GM21515 (cell line): Measurements from ENCODE around the gene FARSB.

Source experiments
- ATAC-seq: cut with Tn5 transposase; IDR thresholded peaks from one replicate; pipeline ENCODE4 v1.9.1; 2021; ENCODE audit not compliant: unreplicated experiment

The FARSB gene

DNA sequence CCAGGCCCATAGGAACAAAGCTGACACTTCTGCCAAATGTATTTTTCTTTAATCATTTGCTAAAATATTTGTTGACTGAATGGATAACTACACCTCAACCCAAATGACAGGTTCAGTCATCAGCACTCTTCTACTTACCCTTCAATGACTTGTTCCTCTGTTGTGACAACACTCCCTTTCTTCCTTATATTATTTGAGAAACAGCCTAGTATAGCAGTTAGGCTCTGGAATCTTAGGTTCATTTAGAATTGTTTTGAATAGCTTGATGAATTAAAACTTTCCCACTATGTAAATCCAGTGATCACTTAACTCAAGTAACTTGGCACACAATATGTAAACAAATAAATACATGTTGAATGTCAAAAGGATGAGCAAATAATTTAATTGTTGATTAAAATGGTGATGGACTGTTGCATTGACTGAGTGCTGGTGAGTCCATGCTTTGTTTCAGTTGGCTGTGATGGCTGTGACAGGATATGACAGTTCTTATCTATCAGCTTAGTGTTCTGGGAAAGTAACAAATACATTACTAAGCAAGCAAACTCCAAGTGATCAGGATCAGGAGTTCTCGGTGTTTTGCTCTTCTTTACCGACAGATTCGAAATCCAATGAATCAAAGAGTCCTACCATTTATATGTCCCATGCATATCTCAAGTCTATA lies 12.7 kb upstream of the FARSB start:
- ATAC-seq: no peak

DNA sequence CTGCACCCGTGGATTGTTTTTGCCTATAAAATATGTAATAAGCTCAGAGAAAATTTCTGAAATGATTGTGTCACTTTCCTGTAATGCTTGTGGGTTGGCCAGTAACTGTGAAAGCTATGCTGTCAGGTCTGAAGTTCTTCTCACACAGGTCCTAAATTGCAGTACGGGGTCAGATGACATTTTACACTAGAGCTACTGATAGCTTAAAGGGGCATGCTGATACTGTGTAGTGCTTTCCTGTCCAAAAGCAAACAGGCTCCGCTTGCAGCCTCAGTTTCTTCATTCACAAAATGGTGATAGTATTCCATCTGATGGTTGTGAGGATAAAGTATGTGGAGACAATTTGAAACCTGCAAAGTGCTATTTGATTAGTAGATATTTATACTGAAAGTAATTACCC lies 7.6 kb upstream of the FARSB start:
- no peak for ATAC-seq

DNA sequence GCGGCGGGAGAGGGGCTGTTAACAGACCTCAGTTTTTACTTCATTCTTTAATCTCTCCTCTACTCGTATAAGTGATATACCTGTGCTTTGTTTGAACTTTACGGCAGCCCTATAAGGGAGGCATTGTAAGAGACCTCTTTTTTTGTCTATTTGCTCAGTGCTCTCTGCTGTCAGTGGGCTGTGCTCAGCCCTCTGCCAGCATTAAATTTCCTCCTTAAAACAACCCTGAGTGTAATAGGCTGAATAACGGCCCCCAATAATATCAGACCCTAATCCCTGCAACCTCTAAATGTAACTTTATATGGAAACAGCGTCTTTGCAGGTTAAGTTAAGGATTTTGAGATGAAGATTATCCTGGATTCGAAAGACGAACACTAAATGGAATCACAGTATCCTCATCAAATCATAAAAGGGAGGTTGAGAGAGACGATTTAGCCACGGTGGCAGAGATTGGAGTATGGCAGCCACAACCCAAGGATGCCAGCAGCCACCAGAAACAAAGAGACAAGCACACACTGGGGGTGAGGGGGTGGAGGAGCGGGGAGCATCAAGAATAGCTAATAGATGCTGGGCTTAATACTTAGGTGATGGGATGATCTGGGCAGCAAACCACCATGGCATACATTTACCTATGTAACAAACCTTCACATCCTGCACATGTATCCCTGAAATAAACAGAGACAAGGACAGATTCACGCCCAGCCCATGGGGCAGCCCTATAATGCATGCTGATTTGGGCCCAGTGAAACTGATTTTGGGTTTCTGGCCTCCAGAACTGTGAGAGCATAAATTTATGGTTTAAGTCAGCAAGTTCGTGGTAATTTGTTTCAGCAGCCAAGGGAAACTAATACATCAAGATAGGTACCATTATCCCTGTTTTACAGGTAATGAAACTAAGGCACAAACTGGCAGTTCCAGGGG lies 894 bp upstream of the FARSB start:
- ATAC-seq: peak; percentile 30

DNA sequence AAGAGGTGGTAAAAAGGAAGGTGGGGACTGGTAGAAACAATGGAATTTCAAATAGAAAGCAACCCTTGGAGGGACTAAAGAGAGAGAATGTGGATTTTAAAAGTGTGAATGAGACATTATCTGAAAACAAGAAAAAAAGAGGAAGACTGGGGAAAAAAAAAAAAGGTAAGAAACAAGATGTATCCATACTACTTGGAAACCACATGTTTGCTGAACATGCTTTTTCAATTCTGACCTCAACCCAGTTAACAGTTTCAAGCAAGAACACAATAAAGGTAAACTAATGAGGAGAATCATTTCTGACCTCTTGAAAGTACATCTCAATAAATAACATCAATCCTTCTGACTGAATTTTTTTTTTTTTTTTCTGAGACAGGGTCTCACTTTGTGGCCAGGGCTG lies 2.6 kb downstream of the FARSB start:
- no peak for ATAC-seq

DNA sequence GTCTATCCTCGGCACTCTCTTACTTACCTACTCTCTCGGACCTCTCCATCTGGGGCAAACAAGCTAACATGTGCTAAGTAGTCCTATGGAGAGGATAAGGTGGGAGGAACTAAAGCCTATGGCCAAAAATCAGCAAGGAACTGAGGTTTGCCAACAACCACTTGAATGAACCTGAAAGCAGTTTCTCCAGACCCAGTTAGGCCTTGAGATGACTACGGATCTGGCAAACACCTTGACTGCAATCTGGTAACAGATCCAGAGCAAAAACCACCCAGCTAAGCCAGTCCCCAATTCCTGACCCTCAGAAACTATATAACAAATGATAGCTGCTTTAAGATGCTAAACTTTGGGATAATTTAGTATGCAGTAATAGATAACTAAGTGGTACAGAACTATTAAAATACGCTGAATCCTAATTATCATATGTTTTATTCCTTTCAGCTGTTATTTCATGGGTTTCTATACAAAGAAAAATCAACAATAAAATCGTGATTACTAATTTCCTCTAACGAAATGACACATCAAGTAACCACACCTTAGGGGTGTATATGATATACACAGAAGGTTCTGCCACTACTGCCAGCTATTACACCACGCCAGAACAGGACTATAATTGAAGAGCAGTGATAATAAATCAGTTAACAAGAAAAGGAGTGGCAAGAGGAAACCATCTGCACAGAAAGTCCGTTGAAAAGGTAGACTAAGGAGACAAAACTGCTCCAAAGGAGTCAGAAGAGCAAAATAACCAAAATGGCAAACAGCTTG lies 3.2 kb downstream of the FARSB start:
- ATAC-seq: no peak

DNA sequence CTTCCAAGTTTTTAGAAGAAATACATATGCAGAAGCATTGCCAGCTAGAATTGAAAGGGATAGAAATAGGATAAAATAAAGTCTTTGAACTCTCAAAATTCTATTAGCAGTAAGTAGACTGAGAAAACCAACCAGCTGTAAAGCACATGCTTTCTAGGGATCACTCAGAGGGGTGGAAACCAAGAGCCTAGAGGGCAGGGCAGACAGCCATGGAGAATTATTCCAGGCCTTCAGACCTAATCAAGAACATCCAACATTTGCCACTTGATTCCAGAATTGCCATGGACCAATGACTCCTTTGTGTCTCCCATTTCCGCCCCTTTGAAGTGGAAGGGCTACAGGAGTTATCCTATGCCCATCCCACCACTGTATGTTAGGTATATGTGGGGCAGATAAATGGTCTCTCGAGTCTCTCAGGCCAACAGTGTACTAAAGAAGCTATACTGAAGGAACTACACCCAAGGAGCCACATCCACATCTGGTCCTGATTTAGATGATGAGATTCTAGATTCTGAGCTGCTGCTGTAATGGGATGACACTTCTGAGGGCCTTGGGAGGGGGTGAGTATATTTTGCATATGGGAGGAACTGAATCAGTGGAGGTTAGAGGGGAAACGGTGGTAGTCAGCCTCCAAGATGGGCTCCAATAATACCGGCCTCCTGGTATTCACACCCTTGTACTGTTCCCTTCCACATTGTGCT lies 4.0 kb downstream of the FARSB start:
- ATAC-seq: no peak

DNA sequence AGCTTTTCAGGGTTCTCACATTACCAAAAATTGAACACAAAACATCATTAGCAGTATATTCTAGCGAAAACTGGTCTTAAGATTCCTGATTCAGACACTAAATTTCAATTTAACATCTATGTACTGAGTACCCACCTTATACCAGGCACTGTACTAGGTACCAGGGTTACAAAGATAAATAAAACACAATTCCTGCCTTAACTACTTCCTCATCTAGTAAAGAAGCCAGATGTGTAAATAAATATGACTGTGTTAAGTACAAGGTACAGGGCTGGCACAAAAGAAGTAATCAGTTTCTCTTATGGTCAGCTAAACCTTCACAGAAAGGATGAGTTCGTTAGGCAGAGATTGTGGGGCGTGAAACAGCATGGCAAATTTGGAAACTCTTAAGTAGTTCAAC lies 6.1 kb downstream of the FARSB start:
- no peak for ATAC-seq

DNA sequence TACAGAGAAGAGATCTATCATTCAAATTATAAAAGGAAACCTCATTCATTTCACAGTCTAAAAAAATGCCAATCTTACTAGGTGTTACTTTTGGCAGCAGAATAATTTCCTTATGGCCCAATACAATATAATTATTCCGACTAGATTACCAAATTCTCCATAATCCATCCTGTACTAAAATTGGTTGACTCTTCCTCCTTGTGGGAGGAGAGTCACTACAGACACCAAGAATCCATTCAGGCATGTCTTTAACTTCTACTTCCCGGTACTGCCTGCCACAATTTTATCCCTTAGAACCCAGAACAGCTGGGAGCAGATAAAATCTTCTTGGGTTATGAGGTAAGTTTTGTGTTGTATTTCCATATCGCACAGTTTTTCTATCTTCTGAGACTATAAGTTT lies 9.9 kb downstream of the FARSB start:
- no peak for ATAC-seq

DNA sequence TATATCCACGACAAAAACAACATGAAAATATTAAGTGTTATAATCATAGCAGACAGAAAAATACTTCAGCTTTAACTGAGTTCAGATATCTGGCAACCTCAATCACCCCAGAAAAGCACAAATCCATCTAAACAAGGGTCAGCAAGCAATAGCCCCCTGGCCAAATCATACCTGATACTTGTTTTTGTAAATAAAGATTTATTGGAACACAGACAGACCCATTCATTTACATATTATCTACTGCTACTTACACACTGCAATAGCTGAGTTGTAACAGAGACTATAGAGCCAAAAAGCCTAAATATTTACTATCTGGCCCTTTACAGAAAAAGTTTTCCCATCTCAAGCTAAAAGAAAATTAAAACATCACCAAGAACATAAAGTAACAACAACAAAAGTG lies 12.8 kb downstream of the FARSB start:
- no peak for ATAC-seq

DNA sequence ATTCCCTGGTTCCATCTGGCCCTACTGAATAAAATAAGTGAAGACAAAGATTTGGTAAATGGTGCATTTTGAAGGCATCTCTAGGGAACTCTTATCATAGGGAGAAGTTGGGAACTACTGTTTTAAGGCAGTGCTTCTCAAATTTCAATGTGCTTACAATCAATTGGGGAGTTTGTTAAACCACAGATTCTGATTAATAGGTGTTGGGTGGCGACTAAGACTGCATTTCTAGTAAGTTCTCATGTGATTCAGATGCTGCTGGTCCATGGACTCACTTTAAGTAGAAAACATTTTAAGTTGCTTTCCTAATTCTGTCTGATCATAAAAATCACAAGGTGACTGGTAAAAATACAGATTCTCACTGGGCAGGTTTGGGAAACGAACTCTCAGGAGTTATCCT lies 14.6 kb downstream of the FARSB start:
- no peak for ATAC-seq

DNA sequence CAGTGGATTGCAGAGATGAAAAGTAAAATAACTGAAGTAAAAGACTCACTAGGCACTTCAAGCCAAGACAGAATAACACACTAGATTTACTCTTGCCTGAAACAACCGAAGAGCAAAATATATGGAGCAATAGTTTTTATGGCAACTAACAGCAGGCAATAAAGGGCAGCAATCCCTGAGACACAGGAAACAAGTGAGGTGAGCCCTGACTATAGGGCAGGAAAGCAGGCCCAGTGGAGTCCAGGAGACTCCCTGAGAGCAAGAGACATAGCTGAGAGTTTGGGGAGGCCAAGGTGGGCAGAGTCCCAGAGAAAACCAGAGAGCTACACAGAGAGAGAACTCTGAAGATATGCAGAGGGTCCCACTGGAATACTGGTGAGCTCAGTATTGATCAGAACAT lies 18.8 kb downstream of the FARSB start:
- no peak for ATAC-seq

DNA sequence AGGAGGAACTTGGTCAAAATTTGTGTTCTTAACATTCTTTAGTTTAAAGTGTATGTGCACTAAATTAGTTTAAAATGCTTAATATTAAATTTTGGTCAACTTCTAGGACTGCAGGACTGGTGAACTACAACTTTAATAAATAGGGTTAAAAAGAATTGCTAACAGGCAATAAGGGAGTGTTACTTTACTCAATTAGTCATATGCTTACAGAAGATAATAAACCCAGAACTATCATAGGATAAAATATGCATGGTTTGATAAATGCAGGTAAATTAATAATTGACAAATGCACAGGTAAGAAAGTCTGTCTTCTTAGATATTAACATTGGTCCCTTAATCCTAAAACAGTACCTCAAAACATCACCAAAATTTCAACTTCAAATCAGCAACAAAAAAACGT lies 20.6 kb downstream of the FARSB start:
- no peak for ATAC-seq

DNA sequence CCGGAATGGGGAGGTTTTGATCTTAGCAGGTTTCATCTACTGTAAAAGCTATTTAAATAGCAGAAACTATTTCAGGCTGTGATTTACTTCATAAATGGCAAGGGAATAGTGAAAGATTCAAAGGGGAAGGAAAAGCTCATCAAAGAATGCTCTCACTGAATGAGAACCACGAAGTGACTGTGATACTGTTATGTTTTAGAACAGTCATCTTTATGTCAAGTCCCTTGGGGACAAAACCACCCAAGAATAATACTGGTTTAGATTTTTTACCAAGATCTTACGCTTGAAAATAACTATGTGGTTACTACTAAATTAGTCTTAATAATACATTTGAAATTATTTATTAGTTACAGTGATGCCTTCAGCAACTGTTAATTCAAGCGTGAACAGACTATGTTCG lies 28.1 kb downstream of the FARSB start:
- no peak for ATAC-seq

DNA sequence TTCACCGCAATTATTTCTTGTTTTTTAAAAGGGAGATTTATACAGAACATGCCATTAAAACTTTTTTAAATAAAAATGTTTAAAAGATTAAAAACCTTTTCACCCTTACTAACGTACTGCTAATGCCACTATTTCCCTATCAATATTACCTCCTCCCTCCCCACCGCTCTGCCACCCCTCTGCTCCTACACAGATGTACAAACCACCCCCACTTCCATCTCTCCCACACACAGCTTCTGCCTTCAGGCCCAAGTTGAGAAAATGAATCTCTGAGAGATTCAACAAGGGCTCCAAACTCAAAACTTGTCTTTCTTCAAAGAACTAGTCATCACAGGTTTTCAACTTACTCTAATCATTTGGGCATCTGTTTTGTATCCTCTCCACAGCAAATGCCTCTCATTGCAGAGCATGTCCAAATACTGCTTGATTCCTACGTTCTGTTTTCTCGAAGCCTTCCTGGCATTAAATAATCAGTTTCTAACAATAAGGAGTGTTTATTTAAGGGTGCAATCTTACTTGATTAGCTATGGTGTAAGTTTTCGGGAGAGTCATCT lies 32.1 kb downstream of the FARSB start:
- ATAC-seq: no peak

DNA sequence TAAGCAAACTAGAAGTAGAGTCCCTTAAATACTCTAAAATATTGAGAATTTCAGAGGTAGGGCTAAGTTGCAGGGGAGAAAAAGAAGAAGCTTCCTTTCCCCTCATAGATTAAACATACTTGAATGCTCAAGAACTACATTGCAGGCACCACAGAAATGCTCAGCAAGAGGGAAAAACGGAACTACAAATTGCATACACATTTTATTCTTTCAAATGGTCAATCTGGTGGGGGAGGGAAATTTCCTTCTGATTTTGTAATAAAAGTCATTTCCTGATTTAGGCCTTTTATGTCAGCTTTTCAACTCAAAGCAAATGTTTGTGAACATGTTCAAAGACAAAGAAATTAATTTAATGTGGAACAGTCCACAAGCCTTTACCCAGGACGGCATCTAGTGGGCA lies 33.0 kb downstream of the FARSB start:
- no peak for ATAC-seq

DNA sequence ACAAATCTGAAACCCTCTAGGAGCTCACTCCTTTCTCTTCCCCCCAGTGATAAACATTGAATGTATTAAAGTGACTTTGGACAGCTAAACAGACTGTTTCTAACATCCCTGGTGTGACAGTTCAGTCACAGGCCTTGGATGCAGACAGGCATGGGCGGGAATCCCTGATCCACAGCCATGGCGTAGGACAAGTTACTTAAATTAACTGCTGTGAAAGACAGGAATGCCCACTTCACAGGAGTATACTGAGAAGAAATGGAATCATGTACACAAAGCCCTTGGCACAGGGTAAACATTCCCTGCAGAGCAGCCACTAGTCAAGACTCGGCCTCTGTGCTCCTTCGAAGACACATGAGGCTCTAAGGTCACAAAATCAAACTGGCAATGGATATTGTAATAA lies 34.0 kb downstream of the FARSB start:
- ATAC-seq: no peak

DNA sequence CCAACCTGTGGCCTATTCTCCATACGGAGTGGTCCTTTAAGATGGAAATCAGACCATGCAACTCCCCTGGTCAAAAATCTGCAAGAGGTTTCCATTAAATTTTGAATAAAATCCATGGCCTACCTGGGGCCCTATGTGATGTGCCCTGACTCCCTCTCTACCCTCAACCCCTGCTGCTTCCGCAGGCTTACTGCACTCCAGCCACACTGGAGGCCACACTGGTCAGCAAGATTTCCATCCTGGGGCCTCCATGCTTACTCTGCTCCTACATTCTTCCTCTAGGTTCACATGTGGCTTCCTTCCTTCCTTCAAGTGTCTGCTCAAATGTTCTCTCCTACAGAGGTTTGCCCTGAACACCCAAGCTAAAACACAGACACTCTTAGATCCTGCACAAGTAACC lies 40.6 kb downstream of the FARSB start:
- no peak for ATAC-seq

DNA sequence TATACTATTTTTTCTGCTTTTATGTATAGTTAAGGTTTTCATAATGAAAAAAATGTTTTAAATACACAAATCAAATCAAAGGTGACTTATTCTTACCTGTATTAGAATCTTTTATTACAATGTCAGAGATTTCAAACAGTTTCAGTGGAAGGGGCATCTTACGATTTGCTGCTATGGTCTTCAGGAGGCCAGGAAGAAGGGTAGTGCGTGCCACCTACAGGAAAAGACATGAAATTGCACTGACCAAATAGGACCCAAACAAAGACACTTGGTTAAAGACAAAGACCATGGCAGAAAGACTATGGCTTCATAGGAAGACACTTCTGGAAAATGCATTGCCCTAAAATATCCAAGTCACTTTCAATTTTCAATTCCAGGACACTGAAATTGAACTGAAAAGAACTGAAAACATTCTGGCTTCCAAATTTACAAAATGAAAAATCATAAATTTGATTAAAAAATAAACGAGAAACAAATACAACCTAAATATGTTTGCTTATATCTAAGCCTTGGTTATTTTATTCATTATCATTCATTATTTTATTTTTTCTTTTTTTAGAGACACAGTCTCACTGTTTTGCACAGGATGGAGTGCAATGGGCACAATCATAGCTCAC lies 42.1 kb downstream of the FARSB start:
- ATAC-seq: peak; percentile 87

DNA sequence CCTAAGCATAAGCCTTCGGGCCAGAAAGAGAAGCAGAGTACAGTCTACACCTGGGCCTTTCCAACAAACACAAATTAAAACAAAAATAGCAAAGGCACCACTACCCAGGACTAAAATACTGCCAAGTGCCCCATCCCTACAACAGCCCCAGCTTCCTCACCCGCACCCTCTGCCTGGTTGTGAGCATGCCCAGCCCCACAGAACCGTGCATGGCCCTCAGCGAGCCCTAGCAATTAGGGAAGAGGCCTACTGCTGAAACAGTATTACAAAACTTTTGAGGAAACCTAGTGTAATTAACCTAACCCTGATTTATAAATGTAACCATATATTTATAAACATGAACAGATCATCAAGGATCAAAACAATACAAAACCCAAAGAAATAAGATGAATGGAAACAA lies 44.2 kb downstream of the FARSB start:
- ATAC-seq: no peak

DNA sequence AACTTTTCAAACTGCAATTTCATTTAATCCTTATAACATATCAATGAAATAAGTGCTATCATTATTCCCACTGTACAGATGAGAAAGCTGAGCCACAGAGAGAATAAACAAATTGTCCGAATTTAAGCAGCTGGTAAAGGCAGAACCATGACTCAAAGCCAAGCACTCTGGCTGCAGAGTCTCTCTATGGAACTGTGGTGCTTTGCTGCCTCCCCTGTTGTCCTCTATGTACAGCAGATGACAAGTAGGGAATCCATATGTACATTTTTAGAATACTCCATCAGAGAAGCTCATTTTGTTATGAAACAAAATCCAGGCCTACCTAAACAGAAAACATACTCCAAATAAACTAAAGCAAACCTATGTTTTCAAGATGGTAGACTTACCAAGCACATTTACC lies 45.1 kb downstream of the FARSB start:
- no peak for ATAC-seq

DNA sequence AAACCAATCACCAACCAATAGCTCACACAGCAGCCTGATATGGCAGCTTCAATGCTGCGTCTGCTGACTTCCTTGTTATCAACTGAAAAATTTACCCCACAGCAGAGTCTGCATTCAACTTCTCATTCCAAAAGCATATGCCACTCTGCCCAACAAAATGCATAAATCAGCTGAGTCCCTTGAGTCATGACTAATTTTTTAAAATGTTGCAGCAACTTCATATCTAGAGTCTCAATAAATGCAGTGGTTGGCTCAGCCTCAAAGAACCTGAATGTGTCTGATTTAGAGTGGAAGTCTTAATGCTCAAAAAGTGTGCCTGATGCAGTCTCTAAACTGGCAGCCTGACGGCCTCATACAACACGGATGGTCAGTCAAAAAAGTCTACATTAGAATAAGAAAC lies 46.5 kb downstream of the FARSB start:
- ATAC-seq: no peak
